H4 (cell line): ENCODE data around the gene TRUB1. TPM values are rescaled to one million over a fixed set of nuclear protein-coding genes. Genes with fewer than 3 reads are reported as not detected.
A peak's percentile ranks its signal among the peaks of the same experiment; 100 is the strongest.
"Not testable (repeated sequence)": the region's sequence is repeated elsewhere in the genome, so short reads cannot be mapped to it uniquely, and the experiment has no call there.

Experiments
- DNase-seq: peaks from one replicate; pipeline ENCODE4 v3.0.0-alpha.2; 2015; ENCODE audit warnings: low spot score
- total RNA-seq: library from RNA; depleted of rRNA; stranded (reverse); fragments of >200 nt; shearing (Covaris generic); gene quantifications from 2 replicates; pipeline ENCODE4 v1.2.3, GENCODE V29; 2014

Gene TRUB1
- total RNA-seq, 1 experiment from 2014 or later = 36.2 TPM

- peak; percentile 68 for DNase-seq
Measured at GRCh38 chr10:114925587-114926586, 12.1 kb upstream of the TRUB1 start.

DNA sequence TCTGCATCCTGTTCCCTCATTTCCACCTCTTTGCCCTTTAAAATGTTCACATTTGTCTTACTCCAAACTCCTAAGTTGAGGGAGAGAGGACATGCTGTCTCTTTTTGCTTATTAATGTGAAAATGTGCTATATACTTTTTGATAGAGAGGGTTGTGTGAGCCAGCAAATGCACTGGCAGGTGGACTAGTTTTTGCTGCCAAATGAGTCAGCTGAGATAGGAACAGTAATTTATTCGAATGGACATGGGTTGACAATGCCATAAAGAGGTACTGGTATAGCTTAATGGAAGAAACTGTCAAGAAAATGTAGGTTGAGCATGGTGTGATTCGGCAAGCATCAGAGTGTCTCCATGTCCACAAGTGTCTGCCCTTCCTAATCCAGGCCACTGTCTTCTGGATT lies 9.2 kb upstream of the TRUB1 start:
- DNase-seq = no peak

GRCh38 chr10:114930320-114930719 lies 7.7 kb upstream of the TRUB1 start:
- no peak for DNase-seq

- DNase-seq = no peak
Measured at GRCh38 chr10:114931072-114931679, 6.8 kb upstream of the TRUB1 start.

DNA sequence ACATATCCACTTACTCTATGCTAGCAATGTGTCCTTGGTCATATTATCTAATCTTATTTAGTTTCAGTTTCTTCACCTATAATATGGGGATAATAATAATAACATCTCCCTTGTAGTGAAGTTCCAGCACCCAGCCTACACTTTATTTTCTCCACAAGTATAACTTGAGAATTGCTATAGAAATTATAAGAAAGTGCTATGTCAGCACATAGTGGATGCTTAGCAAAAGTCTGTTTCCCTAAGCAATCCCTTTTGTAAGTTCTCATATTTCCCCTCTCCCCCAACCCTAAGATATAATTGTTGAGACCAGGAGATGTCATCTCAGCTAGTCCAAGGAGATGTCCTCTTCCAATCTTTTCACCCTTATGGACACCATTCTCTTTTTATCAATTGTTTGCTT lies 5.8 kb upstream of the TRUB1 start:
- no peak for DNase-seq

GRCh38 chr10:114932945-114933344 lies 5.0 kb upstream of the TRUB1 start:
- DNase-seq = no peak

GRCh38 chr10:114933588-114933987 lies 4.4 kb upstream of the TRUB1 start:
- DNase-seq = peak; percentile 20

DNA sequence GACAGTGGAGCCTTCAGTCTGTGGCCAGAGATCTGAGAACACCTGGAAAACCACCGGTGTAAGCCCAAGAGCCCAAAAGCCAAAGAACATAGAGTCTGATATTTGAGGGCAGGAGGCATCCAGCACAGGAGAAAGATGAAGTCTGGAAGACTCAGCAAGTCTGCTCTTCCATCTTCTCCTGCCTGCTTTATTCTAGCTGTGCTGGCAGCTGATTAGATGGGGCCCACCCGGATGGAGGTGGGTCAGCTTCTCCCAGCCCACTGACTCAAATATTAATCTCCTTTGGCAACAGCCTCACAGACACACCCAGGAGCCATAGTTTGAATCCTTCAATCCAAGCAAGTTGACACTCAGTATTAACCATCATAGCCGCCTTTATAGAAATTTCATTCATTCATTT lies 4.0 kb upstream of the TRUB1 start:
- DNase-seq = not testable (repeated sequence)

DNA sequence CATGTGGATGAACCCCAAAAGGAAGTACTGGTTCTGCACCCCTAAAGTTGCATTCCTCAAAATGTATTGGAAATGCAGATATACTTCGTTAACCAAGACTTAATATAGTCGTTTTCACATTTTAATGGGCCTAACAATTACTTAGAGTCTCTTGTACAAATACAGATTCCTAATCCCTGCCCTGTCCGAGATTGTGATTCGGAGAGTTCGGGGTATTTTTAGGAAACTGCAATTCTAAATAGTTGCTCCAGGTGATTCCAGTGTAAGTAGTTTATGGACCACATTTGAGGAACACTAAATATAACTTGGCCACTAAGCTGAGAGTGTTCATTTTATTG lies 830 bp downstream of the TRUB1 start:
- no peak for DNase-seq

DNA sequence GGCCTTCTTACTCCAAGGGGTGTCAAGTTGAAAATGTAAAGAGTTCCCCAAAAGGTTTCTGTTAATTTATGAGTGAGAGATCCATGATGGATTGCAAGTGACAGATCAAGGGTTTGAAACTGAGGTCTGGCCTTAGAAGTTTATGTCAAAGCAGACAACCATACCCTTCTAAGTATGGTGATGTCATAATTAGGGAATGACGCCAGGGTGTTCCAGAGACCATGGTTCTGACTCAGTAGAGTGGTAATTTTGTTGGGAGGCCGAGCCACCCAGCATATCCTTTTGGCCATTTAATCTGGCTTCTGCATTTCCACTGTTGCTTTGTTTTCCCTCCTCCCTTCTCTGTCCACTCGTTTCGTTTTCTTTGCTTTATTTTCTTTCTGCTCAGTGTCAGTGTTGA lies 2.7 kb downstream of the TRUB1 start:
- no peak for DNase-seq

GRCh38 chr10:114943000-114943399 lies 5.0 kb downstream of the TRUB1 start:
- no peak for DNase-seq

- DNase-seq = no peak
Measured at GRCh38 chr10:114953047-114953446, 15.1 kb downstream of the TRUB1 start.

DNA sequence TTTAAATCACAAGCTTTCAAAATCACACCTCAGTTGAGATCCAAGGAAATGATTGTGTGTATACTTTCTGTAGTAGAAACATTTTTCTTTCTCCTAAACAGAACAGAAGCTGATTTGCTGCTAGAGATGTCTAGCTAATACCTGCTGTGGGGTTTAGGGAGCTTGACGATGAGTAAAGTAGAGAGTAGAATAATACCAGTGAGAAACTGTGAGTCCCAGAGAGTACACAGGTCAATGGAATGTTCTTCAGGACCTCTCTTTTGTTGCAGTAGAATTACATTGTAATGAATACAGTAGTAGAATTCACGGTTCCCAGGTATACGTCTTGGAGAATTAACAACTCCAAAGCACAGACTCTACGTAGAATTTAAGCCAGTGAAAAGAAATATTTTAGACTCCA lies 18.0 kb downstream of the TRUB1 start:
- DNase-seq = no peak

- no peak for DNase-seq
Measured at GRCh38 chr10:114956466-114956865, 18.5 kb downstream of the TRUB1 start.

DNA sequence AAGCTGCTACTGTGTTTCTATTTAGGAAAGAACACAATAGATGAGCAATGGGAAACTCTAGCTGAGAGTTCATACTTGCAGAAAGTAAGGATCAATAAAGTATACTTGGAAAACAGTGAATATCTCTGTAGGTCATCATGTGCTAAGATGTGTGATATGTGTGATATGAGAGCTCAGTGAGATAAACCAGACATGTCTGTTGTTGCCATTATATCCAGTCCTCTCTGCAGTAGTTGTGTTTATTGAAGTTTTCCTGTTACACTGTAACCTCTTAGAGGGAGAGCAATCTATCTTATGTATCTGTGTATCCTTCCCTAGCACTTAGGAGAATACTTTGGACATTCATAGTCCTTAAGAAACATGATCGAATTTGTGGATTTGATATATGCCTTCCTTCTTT lies 19.1 kb downstream of the TRUB1 start:
- no peak for DNase-seq

DNA sequence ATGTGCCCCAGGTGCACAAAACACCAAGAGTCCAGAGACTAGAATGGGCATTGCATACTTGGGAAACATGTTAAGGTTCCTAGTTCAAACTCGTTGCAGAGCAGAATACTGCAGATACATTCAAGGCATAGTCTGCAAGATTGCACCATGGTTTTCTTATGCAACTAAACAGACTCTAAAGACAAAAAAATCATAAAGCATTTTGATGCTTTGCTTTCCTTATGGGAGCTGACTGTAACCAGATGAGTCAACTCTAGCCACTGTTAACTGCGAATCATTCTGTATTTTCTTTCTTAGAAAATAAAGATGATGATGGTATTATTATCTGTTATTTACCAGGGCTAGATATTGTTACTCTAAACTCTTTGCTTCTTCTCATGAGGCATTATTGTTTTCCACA lies 19.7 kb downstream of the TRUB1 start:
- no peak for DNase-seq

- no peak for DNase-seq
Measured at GRCh38 chr10:114962441-114962840, 24.4 kb downstream of the TRUB1 start.

- DNase-seq = no peak
Measured at GRCh38 chr10:114963908-114964307, 25.9 kb downstream of the TRUB1 start.

GRCh38 chr10:114967071-114967470 lies 29.1 kb downstream of the TRUB1 start:
- peak; percentile 60 for DNase-seq

GRCh38 chr10:114970515-114970914 lies 32.5 kb downstream of the TRUB1 start:
- DNase-seq = no peak

DNA sequence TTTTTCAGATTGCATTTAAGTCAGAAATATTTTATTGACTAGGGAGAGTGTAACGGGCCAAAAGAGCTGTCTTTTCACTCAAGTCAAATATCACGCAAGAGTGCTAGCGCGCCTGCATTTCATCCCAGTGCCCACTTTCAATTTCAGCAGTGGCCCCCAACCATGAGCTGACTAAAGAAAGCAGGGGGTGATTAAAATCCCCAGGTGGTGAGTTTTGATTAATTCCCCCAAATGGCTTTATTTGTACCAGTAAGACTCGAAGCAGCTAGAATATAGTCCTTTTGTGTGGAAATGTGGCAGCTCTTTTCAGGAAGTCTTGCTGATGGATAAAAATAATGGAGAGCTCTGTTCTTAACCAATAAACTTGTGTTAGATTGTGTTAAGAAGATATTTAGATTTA lies 35.3 kb downstream of the TRUB1 start:
- DNase-seq = no peak

GRCh38 chr10:114973997-114974396 lies 36.0 kb downstream of the TRUB1 start:
- no peak for DNase-seq

- no peak for DNase-seq
Measured at GRCh38 chr10:114974625-114975024, 36.6 kb downstream of the TRUB1 start.
